ENCODE measurements around the gene CTNNA3.

DNA sequence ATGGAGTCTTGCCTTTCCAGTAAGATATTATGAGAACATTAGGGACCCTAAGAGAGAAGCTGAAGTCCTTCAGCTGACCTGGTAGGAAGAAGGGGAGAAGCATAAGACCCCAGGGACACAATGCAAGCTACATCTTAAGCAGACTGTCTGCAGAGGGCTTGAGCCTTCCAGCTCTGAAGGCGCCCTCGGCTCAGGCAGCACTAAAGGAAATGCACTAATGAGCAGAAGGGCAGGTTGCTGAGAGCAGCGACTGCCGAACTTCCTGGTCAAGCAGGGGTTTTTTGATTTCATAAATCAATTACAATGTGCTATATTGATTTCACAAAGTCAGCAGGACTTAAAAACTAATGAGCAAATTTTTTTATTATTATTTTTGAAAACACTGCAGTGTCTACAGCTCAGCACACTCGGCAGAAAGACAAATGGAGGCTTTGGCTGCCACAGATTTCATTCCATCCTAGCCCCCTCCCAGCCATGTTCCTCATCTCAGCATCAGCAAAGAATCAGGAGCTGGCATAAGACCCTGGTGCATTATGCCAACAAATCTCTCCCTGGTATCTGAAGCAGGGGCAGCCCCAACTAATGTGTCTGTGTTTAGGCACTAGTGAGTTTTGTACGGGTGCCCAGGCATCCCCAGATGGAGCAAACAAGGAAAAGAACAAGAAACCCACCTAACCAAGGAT is 713.1 kb downstream of the CTNNA3 start:
- TF ChIP-seq CTCF (IDR thresholded peaks at IDR 0.05) (no peak), POLR2A (IDR thresholded peaks at IDR 0.05) (no peak)

Data from uterus (tissue), 2 donors.